RWPE2 (cell line): ENCODE results near the gene TPH2.

ENCODE experiments used
- ATAC-seq: fragments of 200-7000 bp; cut with Tn5 transposase; 3 replicates; pipeline ENCODE4 v1.9.1; 2021; ENCODE audit warnings: low read depth
- DNase-seq: peaks from one replicate; pipeline ENCODE4 v3.0.0-alpha.2; 2020; ENCODE audit warnings: low spot score
- H3K27ac ChIP-seq: fragments of 450-650 bp; 2 replicates; pipeline ENCODE4 v1.5.1; 2017; ENCODE audit warnings: mild to moderate bottlenecking; ENCODE audit not compliant: poor library complexity, severe bottlenecking
- H3K27me3 ChIP-seq: fragments of 250-450 bp; sonication (Bioruptor Pico); 2 replicates; pipeline ENCODE4 v1.5.1; 2021; ENCODE audit warnings: mild to moderate bottlenecking, moderate library complexity; ENCODE audit not compliant: insufficient read depth, poor library complexity, severe bottlenecking
- H3K36me3 ChIP-seq: fragments of 250-450 bp; sonication (Bioruptor Pico); 2 replicates; pipeline ENCODE4 v1.5.1; 2020; ENCODE audit warnings: low read depth, mild to moderate bottlenecking, moderate library complexity
- H3K4me1 ChIP-seq: fragments of 250-450 bp; sonication (Bioruptor Pico); 2 replicates; pipeline ENCODE4 v1.5.1; 2021; ENCODE audit warnings: mild to moderate bottlenecking, moderate library complexity; ENCODE audit not compliant: insufficient read depth, poor library complexity, severe bottlenecking
- H3K4me3 ChIP-seq: fragments of 250-450 bp; sonication (Bioruptor Pico); 2 replicates; pipeline ENCODE4 v1.5.1; 2021; ENCODE audit warnings: mild to moderate bottlenecking, moderate library complexity; ENCODE audit not compliant: severe bottlenecking
- H3K9me3 ChIP-seq: fragments of 250-450 bp; sonication (Bioruptor Pico); 2 replicates; pipeline ENCODE4 v1.5.1; 2021; ENCODE audit warnings: mild to moderate bottlenecking, moderate library complexity; ENCODE audit not compliant: severe bottlenecking
- TF ChIP-seq, protein P1 (sequence below): fragments of 450-650 bp; IDR thresholded peaks from one replicate; pipeline ENCODE4 v1.5.1; 2017; ENCODE audit warnings: mild to moderate bottlenecking, moderate library complexity; ENCODE audit not compliant: poor library complexity, severe bottlenecking

TPH2 gene

DNA sequence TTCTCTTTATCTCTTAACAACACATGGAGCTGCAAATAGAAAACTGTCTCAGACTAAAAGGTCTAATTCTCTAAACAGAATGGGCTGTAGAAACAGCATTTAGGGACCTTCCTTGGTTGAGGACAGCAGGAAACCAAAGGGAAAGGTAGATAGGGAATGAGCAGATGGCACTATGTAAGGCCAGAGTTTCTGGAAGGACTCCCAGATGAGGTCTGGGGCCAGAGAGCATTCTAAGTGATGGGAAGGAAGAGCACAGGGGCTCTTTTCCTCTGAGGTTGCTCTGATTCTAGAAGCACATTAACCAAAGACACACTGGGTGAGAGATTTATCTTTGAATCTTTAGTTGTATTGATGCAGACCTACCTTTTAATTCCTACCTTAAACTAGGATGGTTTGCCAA, 79.4 kb downstream of the TPH2 start:
- DNase-seq (no peak), ATAC-seq (no peak)
- no peaks in the 10 kb centered on the region for H3K36me3 ChIP-seq
- peaks cover 5% of the 10 kb centered on the region for H3K27me3 ChIP-seq
- no peaks in the 10 kb centered on the region for H3K4me1 ChIP-seq
- no peak overlapping the region for H3K4me3 ChIP-seq
- no peak overlapping the region for H3K27ac ChIP-seq
- no peaks in the 10 kb centered on the region for H3K9me3 ChIP-seq
- TF ChIP-seq, protein P1, sequence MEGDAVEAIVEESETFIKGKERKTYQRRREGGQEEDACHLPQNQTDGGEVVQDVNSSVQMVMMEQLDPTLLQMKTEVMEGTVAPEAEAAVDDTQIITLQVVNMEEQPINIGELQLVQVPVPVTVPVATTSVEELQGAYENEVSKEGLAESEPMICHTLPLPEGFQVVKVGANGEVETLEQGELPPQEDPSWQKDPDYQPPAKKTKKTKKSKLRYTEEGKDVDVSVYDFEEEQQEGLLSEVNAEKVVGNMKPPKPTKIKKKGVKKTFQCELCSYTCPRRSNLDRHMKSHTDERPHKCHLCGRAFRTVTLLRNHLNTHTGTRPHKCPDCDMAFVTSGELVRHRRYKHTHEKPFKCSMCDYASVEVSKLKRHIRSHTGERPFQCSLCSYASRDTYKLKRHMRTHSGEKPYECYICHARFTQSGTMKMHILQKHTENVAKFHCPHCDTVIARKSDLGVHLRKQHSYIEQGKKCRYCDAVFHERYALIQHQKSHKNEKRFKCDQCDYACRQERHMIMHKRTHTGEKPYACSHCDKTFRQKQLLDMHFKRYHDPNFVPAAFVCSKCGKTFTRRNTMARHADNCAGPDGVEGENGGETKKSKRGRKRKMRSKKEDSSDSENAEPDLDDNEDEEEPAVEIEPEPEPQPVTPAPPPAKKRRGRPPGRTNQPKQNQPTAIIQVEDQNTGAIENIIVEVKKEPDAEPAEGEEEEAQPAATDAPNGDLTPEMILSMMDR: no peak

DNA sequence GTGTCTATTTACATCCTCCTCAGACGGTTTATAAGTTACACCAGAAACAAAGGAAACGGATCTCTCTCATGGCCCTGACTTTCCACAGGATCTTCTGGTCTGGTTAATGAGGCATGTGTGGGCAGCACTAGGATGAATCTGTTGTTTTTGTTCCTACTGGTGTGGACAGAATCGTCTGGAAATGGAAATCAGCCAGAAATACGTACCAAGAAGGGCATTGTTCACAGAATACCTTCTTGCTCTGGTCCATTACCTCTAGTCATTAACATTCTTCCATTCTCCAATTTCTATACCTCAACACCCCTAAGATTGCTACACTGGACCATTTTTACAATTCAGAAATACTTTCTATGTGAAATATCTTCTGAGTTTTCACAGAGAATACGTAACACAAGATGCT, 86.0 kb downstream of the TPH2 start:
- H3K36me3 ChIP-seq: no peaks in the 10 kb centered on the region
- no peaks in the 10 kb centered on the region for H3K9me3 ChIP-seq
- ATAC-seq (no peak), DNase-seq (no peak)
- no peaks in the 10 kb centered on the region for H3K4me1 ChIP-seq
- no peak overlapping the region for H3K27ac ChIP-seq
- H3K27me3 ChIP-seq: no peaks in the 10 kb centered on the region
- H3K4me3 ChIP-seq: no peak overlapping the region
- TF ChIP-seq, protein P1: no peak

DNA sequence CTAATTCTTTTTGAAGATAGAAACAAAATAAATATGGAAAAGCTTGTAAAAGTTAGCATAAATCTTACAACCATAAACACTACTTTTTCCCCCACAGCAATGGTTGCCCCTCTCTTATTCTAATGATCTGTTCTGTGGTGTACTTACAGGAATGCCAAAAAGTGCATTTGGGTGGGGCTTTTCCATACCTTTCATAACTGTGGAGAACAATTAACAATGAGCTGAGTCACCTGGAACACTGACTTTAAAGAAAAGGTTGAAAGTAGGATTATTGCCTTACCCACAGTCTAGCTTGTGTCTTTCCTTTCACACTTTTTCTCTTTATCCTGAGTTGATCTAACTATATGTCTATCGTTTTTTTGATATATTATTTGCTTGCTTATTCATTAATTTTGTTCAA, 86.9 kb downstream of the TPH2 start:
- H3K36me3 ChIP-seq: no peaks in the 10 kb centered on the region
- H3K4me3 ChIP-seq: no peak overlapping the region
- no peaks in the 10 kb centered on the region for H3K4me1 ChIP-seq
- H3K27ac ChIP-seq: no peak overlapping the region
- TF ChIP-seq, protein P1: no peak
- no peaks in the 10 kb centered on the region for H3K9me3 ChIP-seq
- DNase-seq: no peak
- 0 out of 3 replicates have a peak, but pooled peaks have one; percentile 23 for ATAC-seq
- no peaks in the 10 kb centered on the region for H3K27me3 ChIP-seq

DNA sequence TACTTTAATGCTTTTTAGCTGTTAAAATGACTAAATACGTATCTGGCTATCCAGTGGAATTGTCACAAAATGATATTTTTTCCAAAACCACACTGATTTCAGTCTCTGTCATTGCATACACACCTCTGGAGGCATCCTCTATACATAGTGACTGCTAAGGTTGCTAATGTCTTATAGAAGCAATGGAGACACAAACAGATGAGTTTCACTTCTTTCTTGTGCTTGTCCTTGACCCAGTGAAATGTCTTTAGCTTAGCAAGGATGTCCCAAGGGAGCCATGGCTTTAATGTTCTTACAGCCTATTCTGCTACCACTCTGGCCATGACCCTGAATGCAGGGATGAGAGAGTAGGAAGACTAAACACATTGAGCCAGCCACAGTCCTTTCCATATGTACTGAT, 90.3 kb downstream of the TPH2 start:
- no peaks in the 10 kb centered on the region for H3K36me3 ChIP-seq
- TF ChIP-seq, protein P1: no peak
- no peak for ATAC-seq

DNA sequence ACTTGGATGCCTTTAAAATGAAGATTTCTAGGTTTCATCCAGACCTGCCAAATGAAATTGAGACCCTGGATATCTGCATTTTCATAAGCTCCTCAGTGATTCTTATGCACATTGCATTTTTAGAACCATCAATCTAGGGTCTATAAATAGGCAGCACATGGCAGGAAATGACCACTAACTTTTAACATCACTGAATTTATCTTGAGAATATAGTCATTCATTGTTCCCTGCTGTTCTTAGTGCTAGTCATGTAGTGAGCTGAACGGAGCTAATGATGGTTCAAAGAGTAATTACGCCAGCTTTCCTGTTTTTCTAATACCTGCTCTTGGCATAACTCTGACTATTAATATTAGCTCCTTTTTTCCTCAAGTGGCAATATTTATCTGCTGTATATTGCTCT, 91.6 kb downstream of the TPH2 start:
- TF ChIP-seq, protein P1: no peak
- Histone ChIP-seq H3K27ac (no peak overlapping the region), H3K9me3 (no peaks in the 10 kb centered on the region), H3K4me1 (no peaks in the 10 kb centered on the region), H3K36me3 (no peaks in the 10 kb centered on the region), H3K27me3 (peaks cover 10% of the 10 kb centered on the region), H3K4me3 (no peak overlapping the region)
- ATAC-seq: no peak
- DNase-seq: no peak

More for the DNA sequence above, 90.3 kb downstream of the TPH2 start:
- Histone ChIP-seq H3K27me3 (peaks cover 8% of the 10 kb centered on the region), H3K4me3 (no peak overlapping the region), H3K9me3 (no peaks in the 10 kb centered on the region), H3K27ac (no peak overlapping the region), H3K4me1 (no peaks in the 10 kb centered on the region)
- no peak for DNase-seq
